DMS153 (cell line): ENCODE data around the gene COL17A1.

ENCODE experiments used
- DNase-seq: peaks from one replicate; lab custom pipeline; 2025; lab: John Stamatoyannopoulos, UW

Gene COL17A1

GRCh38 chr10:103985726-103986125 lies 100.0 kb downstream of the COL17A1 start:
- DNase-seq, result no peak

- no peak for DNase-seq
These were observed 102.2 kb downstream of the COL17A1 start for GRCh38 chr10:103983367-103983911.

- no peak for DNase-seq
These were observed 103.0 kb downstream of the COL17A1 start for GRCh38 chr10:103982639-103983038.
